PC-9 (cell line): ENCODE results near the gene EBP. TPM values are rescaled to one million over a fixed set of nuclear protein-coding genes. Genes with fewer than 3 reads are reported as not detected.

Experiments used
- BruUV-seq: library from RNA; stranded (reverse); fragments of 400-500 nt; replicated peaks from 2 replicates; lab custom pipeline; 2021; lab: Mats Ljungman, UMichigan
- CTCF ChIA-PET: fragments of 300-600 bp; sonication (Branson Sonifier 250); formaldehyde crosslinking; loops from one replicate; lab custom pipeline; 2022; ENCODE audit warnings: antibody characterized with exemption; lab: Charles Lee
- POLR2A ChIA-PET: fragments of 300-600 bp; sonication (Branson Sonifier 250); formaldehyde crosslinking; loops from one replicate; lab custom pipeline; 2022; ENCODE audit warnings: antibody characterized with exemption; ENCODE audit not compliant: unreplicated experiment; lab: Charles Lee
- DNase-seq, 2 experiments: peaks; one replicate each; pipeline versions ENCODE4 v3.0.0 to v3.0.0-alpha.2; 2015 to 2022; ENCODE audit warnings: mixed read lengths in 1 of 2
- H2AFZ ChIP-seq: fragments of 200-600 bp; sonication (generic); 2 replicates; pipeline ENCODE4 v1.8.1; 2017; ENCODE audit warnings: antibody characterized with exemption
- H3F3A ChIP-seq: fragments of 200-600 bp; sonication (generic); 2 replicates; pipeline ENCODE4 v1.8.1; 2017; ENCODE audit warnings: antibody characterized with exemption, mild to moderate bottlenecking, low read depth; ENCODE audit not compliant: insufficient read depth
- H3K27ac ChIP-seq: fragments of 200-600 bp; sonication (generic); 2 replicates; pipeline ENCODE4 v1.6.1; 2016; ENCODE audit warnings: mixed run types
- H3K27me3 ChIP-seq: fragments of 200-600 bp; sonication (generic); 2 replicates; pipeline ENCODE4 v1.6.1; 2016; ENCODE audit warnings: low read depth, mixed run types; ENCODE audit not compliant: insufficient read depth
- H3K36me3 ChIP-seq: fragments of 200-600 bp; sonication (generic); 2 replicates; pipeline ENCODE4 v1.6.1; 2016; ENCODE audit warnings: low read depth, mixed run types
- H3K4me1 ChIP-seq: fragments of 200-600 bp; sonication (generic); replicated peaks from 2 replicates; pipeline ENCODE4 v1.6.1; 2016; ENCODE audit warnings: mixed run types; ENCODE audit not compliant: insufficient read depth
- H3K4me2 ChIP-seq: fragments of 200-600 bp; sonication (generic); 2 replicates; pipeline ENCODE4 v1.6.1; 2017; ENCODE audit warnings: mixed run types
- H3K4me3 ChIP-seq: fragments of 200-600 bp; sonication (generic); 2 replicates; pipeline ENCODE4 v1.6.1; 2016; ENCODE audit warnings: mixed run types
- H3K79me2 ChIP-seq: fragments of 200-600 bp; sonication (generic); 2 replicates; pipeline ENCODE4 v1.6.1; 2017; ENCODE audit warnings: low read depth, mixed run types
- H3K9me2 ChIP-seq: fragments of 200-600 bp; sonication (generic); 2 replicates; pipeline ENCODE4 v1.8.1; 2017; ENCODE audit warnings: mild to moderate bottlenecking; ENCODE audit not compliant: insufficient read depth
- H3K9me3 ChIP-seq: fragments of 200-600 bp; sonication (generic); 2 replicates; pipeline ENCODE4 v1.8.1; 2016; ENCODE audit warnings: low read depth; ENCODE audit not compliant: insufficient read depth
- H4K20me1 ChIP-seq: fragments of 200-600 bp; sonication (generic); 2 replicates; pipeline ENCODE4 v1.8.1; 2017; ENCODE audit not compliant: insufficient read depth
- EZH2 ChIP-seq: fragments of 200-600 bp; sonication (generic); IDR thresholded peaks from 2 replicates; pipeline ENCODE4 v1.8.0; 2017; ENCODE audit warnings: antibody characterized with exemption, low read depth
- intact Hi-C: fragments of 100-400 bp; cut with micrococcal nuclease; formaldehyde crosslinking; loops from one replicate; pipeline ENCODE4 v1.10.0; 2022; ENCODE audit not compliant: unreplicated experiment
- total RNA-seq: library from RNA; stranded (reverse); gene quantifications from 2 replicates; pipeline ENCODE4 v1.2.3, GENCODE V29; 2021
- TF ChIP-seq, protein P1 (sequence below): fragments of 200-600 bp; sonication (generic); conservative IDR thresholded peaks from 2 replicates; pipeline ENCODE4 v1.6.1; 2017; ENCODE audit warnings: mixed run types, antibody characterized with exemption, mild to moderate bottlenecking, moderate library complexity

The EBP gene
- total RNA-seq, 1 experiment from 2014 or later = 113 TPM

DNA sequence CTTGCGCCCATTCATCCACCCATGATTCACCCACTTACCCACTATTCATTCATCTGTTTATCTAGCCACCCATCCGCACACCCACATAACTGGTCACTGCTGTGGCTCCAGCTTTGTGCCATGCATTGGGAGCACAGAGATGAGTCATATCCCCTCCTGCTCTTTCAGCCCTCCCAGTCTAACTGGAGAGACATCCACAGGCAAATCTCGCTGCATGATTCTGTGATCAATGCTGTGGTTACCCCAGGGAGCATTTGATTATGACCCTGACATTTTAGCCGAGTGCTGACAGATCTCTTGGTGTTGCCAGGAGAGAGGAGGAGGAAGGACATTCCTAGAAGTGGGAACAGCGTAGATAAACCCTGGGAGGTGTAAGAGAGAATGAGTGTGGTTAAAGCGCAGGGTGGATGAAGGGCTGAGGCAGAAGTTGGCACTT is 23.2 kb upstream of the EBP start:
- TF ChIP-seq, protein P1, sequence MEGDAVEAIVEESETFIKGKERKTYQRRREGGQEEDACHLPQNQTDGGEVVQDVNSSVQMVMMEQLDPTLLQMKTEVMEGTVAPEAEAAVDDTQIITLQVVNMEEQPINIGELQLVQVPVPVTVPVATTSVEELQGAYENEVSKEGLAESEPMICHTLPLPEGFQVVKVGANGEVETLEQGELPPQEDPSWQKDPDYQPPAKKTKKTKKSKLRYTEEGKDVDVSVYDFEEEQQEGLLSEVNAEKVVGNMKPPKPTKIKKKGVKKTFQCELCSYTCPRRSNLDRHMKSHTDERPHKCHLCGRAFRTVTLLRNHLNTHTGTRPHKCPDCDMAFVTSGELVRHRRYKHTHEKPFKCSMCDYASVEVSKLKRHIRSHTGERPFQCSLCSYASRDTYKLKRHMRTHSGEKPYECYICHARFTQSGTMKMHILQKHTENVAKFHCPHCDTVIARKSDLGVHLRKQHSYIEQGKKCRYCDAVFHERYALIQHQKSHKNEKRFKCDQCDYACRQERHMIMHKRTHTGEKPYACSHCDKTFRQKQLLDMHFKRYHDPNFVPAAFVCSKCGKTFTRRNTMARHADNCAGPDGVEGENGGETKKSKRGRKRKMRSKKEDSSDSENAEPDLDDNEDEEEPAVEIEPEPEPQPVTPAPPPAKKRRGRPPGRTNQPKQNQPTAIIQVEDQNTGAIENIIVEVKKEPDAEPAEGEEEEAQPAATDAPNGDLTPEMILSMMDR = no peak
- no peak for TF ChIP-seq EZH2
- no peak overlapping the region for H2AFZ ChIP-seq
- H3K79me2 ChIP-seq = no peaks in the 10 kb centered on the region
- peak overlapping the region; percentile 47 for H3K27ac ChIP-seq
- peak overlapping the region; percentile 26; the same call in 1 of the 2 replicates for H3K4me2 ChIP-seq
- BruUV-seq = no TSS peak
- peak in 1 of 2 experiments; percentile 57 for DNase-seq
- ChIA-PET POLR2A (no interaction called here), CTCF (no interaction called here)
- no peaks in the 10 kb centered on the region for H3K4me1 ChIP-seq
- no peaks in the 10 kb centered on the region; the same call in 1 of the 2 replicates for H3F3A ChIP-seq
- no peaks in the 10 kb centered on the region for H4K20me1 ChIP-seq
- no peaks in the 10 kb centered on the region for H3K9me2 ChIP-seq
- H3K36me3 ChIP-seq = no peaks in the 10 kb centered on the region
- no peaks in the 10 kb centered on the region for H3K27me3 ChIP-seq
- intact Hi-C loops = no loop called here
- H3K9me3 ChIP-seq = no peaks in the 10 kb centered on the region
- no peak overlapping the region for H3K4me3 ChIP-seq

DNA sequence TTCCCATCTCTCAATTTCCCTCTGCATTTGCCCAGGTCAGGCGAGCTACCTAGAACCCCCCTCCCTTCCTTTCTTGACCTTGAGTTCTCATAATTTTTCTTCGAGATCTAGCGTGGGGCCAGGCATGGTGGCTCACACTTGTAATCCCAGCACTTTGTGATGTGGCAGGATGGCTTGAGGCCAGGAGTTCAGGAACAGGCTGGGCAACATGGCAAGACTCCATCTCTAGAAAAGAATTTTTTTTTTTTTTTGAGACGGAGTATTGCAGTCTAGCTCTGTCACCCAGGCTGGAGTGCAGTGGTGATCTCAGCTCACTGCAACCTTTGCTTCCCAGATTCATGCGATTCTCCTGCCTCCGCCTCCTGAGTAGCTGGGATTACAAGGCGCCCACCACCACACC is 17.3 kb upstream of the EBP start:
- no TSS peak for BruUV-seq
- POLR2A ChIA-PET = interaction anchor here (1.0 kb wide), 1 partner anchor 24 kb away, joined by 9 read pairs; no protein-coding TSS in a partner anchor
- Histone ChIP-seq H3K4me1 (no peaks in the 10 kb centered on the region), H3K36me3 (no peaks in the 10 kb centered on the region), H4K20me1 (no peaks in the 10 kb centered on the region), H3K27me3 (no peaks in the 10 kb centered on the region), H3K79me2 (no peaks in the 10 kb centered on the region), H3K9me2 (no peaks in the 10 kb centered on the region), H3F3A (no peaks in the 10 kb centered on the region), H3K4me3 (no peak overlapping the region), H3K9me3 (no peaks in the 10 kb centered on the region), H3K4me2 (no peak overlapping the region), H2AFZ (no peak overlapping the region), H3K27ac (no peak overlapping the region)
- TF ChIP-seq, protein P1 = no peak
- intact Hi-C loops = no loop called here
- CTCF ChIA-PET = no interaction called here
- DNase-seq = no peak

DNA sequence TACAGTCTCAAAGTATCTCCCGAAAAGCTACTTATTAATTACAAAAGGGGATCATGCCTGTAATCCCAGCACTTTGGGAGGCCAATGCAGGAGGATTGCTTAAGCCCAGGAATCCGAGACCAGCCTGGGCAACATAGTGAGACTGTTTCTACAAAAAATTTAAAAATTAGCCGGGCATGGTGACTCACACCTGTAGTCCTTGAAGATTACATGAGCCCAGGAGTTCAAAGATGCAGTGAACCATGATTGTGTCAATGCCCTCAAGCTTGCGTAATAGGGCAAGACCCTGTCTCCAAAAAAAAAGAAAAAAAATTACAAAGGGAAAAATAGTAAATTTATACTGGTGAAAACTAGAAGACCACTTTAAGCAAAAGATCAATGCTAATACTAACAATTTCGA is 16.1 kb upstream of the EBP start:
- H3K27me3 ChIP-seq = no peaks in the 10 kb centered on the region
- no peak overlapping the region for H3K27ac ChIP-seq
- no peaks in the 10 kb centered on the region for H3K9me3 ChIP-seq
- H3K4me1 ChIP-seq = no peaks in the 10 kb centered on the region
- peak in 1 of 2 experiments; percentile 37 for DNase-seq
- no peaks in the 10 kb centered on the region for H3K9me2 ChIP-seq
- H3K4me2 ChIP-seq = no peak overlapping the region
- no peaks in the 10 kb centered on the region for H3K36me3 ChIP-seq
- intact Hi-C loops = no loop called here
- no peak overlapping the region for H3K4me3 ChIP-seq
- POLR2A ChIA-PET = no interaction called here
- H3F3A ChIP-seq = no peaks in the 10 kb centered on the region
- no peaks in the 10 kb centered on the region for H3K79me2 ChIP-seq
- H2AFZ ChIP-seq = no peak overlapping the region
- CTCF ChIA-PET = no interaction called here
- BruUV-seq = no TSS peak
- no peaks in the 10 kb centered on the region for H4K20me1 ChIP-seq
- TF ChIP-seq EZH2 = no peak
- TF ChIP-seq, protein P1 = no peak
